Activated naive CD4-positive, alpha-beta T cell treated with anti-CD3 and anti-CD28 coated beads, Interleukin-2, amount 10 ng/mL, durations not matched to agents 7 days and 5 days (primary cell): ENCODE results near the gene CELF4.

Experiments
- CTCF ChIA-PET: fragments of 350-600 bp; sonication (Branson Sonifier 250); formaldehyde crosslinking; loops from one replicate; lab custom pipeline; 2021; ENCODE audit warnings: antibody characterized with exemption; lab: Charles Lee
- DNase-seq: peaks from one replicate; pipeline ENCODE4 v3.0.0-alpha.2; 2020
- H3K27ac Mint-ChIP-seq: one replicate; pipeline ENCODE4 v1.8.0; 2021; ENCODE audit warnings: mild to moderate bottlenecking, moderate library complexity, mixed read lengths
- H3K27me3 Mint-ChIP-seq: one replicate; pipeline ENCODE4 v1.8.0; 2021; ENCODE audit warnings: mild to moderate bottlenecking, mixed read lengths
- H3K36me3 Mint-ChIP-seq: one replicate; pipeline ENCODE4 v1.8.0; 2021; ENCODE audit warnings: mixed read lengths
- H3K4me1 Mint-ChIP-seq: one replicate; pipeline ENCODE4 v1.8.0; 2021; ENCODE audit warnings: mixed read lengths
- H3K4me3 Mint-ChIP-seq: one replicate; pipeline ENCODE4 v1.8.0; 2021; ENCODE audit warnings: mild to moderate bottlenecking, moderate library complexity, mixed read lengths
- H3K9me3 Mint-ChIP-seq: one replicate; pipeline ENCODE4 v1.8.0; 2021; ENCODE audit warnings: mixed read lengths

Gene CELF4

GRCh38 chr18:37272226-37272625, 293.4 kb downstream of the CELF4 start:
- no peaks in the 10 kb centered on the region for H3K4me1 Mint-ChIP-seq
- H3K27me3 Mint-ChIP-seq: peaks cover 43% of the 10 kb centered on the region
- H3K4me3 Mint-ChIP-seq: no peak overlapping the region
- CTCF ChIA-PET: no interaction called here
- H3K36me3 Mint-ChIP-seq: no peaks in the 10 kb centered on the region
- DNase-seq: no peak
- H3K9me3 Mint-ChIP-seq: peaks cover 4% of the 10 kb centered on the region
- no peak overlapping the region for H3K27ac Mint-ChIP-seq

DNA sequence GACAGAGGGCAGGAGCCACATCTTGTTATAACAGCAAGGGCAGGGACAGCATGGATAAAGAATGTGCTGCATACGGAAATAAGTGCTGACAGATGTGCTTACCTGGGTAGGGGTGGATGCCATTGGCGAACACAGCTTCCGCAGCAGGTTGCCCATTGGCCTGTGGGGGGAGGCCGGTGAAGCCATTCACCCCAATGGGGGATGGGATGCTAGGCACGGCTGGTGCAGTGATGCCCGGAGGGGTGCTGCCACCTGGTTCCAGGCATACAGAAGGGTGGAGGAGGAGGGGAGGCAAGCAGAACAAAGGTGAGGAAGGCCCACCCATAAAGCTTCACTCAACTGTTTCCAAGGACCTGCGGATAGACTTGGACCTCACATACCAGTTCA, 294.9 kb downstream of the CELF4 start:
- H3K4me3 Mint-ChIP-seq: no peak overlapping the region
- H3K9me3 Mint-ChIP-seq: peaks cover 2% of the 10 kb centered on the region
- CTCF ChIA-PET: no interaction called here
- no peaks in the 10 kb centered on the region for H3K4me1 Mint-ChIP-seq
- no peak overlapping the region for H3K27ac Mint-ChIP-seq
- H3K36me3 Mint-ChIP-seq: no peaks in the 10 kb centered on the region
- DNase-seq: no peak
- H3K27me3 Mint-ChIP-seq: peaks cover 30% of the 10 kb centered on the region

DNA sequence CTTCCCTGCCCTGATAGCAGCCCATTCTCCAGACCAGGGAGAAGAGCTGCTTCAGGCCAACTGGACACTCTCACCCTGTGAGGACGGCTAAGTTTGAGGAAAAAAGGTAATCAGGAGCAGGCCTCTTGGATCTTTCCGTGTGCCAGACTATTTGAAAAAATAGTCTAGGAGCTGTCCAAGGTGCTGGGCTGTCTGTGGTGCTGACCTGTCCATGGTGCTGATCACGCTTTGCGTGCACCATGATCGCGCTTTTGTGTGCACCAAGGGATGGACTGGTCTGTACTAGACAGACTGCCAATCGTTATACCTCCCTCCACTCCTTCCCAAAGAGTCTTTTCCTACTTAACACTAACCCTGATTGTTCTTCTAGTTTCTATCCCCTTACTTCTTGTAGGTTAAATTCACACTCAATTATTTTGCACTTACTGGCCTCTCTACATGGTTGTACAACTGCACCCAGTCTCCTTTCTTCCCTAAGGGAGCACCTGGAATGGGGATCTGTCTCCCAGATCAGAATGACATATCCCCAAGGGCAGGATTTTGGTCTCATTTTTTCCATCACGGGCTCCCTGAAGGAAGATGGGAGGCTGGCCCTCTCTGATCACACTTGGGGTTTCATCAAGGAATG, 295.4 kb downstream of the CELF4 start:
- Mint-ChIP-seq H3K36me3 (no peaks in the 10 kb centered on the region), H3K9me3 (peaks cover 2% of the 10 kb centered on the region), H3K27ac (no peak overlapping the region), H3K4me3 (no peak overlapping the region), H3K27me3 (peaks cover 24% of the 10 kb centered on the region), H3K4me1 (no peaks in the 10 kb centered on the region)
- DNase-seq: peak; percentile 56
- CTCF ChIA-PET: no interaction called here

GRCh38 chr18:37266290-37266689, 299.3 kb downstream of the CELF4 start:
- peaks cover 5% of the 10 kb centered on the region for H3K9me3 Mint-ChIP-seq
- H3K36me3 Mint-ChIP-seq: no peaks in the 10 kb centered on the region
- CTCF ChIA-PET: no interaction called here
- no peaks in the 10 kb centered on the region for H3K4me1 Mint-ChIP-seq
- no peaks in the 10 kb centered on the region for H3K27me3 Mint-ChIP-seq
- no peak for DNase-seq
- H3K27ac Mint-ChIP-seq: no peak overlapping the region
- H3K4me3 Mint-ChIP-seq: no peak overlapping the region

GRCh38 chr18:37265382-37265781, 300.2 kb downstream of the CELF4 start:
- no peak for DNase-seq
- Mint-ChIP-seq H3K36me3 (no peaks in the 10 kb centered on the region), H3K9me3 (peaks cover 3% of the 10 kb centered on the region), H3K4me3 (no peak overlapping the region), H3K27ac (no peak overlapping the region), H3K4me1 (no peaks in the 10 kb centered on the region), H3K27me3 (no peaks in the 10 kb centered on the region)
- CTCF ChIA-PET: no interaction called here

DNA sequence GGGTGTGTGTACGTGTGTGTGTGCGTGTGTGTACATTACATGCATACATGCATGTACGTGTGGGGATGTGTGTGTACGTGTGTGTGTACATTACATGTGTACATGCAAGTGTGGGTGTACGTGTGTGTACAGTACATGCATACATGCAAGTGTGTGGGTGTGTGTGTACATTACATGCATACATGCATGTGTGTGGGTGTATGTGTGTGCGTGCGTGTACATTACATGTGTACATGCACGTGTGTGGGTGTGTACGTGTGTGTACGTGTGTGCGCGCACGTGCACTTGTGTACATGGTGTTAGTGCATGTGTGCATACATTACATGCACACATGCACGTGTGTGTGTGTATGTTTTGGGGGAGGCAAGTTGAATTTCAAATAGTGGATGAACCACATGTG, 300.6 kb downstream of the CELF4 start:
- DNase-seq: no peak
- no peaks in the 10 kb centered on the region for H3K27me3 Mint-ChIP-seq
- no peaks in the 10 kb centered on the region for H3K4me1 Mint-ChIP-seq
- no peaks in the 10 kb centered on the region for H3K36me3 Mint-ChIP-seq
- peaks cover 3% of the 10 kb centered on the region for H3K9me3 Mint-ChIP-seq
- H3K4me3 Mint-ChIP-seq: no peak overlapping the region
- H3K27ac Mint-ChIP-seq: no peak overlapping the region
- CTCF ChIA-PET: no interaction called here

DNA sequence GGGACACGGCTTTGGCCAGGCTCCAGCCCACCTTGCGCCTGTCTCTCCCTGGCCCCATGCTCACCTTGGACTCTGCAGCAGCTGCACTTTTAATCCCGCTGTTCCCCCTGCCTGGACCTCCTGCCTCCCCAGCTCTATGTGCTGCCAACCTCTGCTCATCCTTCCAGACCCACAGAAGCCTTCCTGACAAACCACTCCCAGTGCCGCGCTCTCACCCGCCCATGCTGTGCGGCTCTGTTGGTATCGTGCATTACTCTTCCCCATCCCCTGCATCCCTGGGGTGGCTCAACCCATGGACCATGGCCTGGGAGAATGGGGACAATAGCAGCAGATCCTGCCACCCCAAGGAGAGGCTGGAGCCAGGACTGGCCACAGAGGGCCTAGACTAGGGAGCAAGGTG, 303.6 kb downstream of the CELF4 start:
- H3K27me3 Mint-ChIP-seq: peaks cover 13% of the 10 kb centered on the region
- no peak overlapping the region for H3K4me3 Mint-ChIP-seq
- H3K27ac Mint-ChIP-seq: no peak overlapping the region
- CTCF ChIA-PET: no interaction called here
- DNase-seq: no peak
- H3K4me1 Mint-ChIP-seq: no peaks in the 10 kb centered on the region
- H3K36me3 Mint-ChIP-seq: no peaks in the 10 kb centered on the region
- peaks cover 3% of the 10 kb centered on the region for H3K9me3 Mint-ChIP-seq

DNA sequence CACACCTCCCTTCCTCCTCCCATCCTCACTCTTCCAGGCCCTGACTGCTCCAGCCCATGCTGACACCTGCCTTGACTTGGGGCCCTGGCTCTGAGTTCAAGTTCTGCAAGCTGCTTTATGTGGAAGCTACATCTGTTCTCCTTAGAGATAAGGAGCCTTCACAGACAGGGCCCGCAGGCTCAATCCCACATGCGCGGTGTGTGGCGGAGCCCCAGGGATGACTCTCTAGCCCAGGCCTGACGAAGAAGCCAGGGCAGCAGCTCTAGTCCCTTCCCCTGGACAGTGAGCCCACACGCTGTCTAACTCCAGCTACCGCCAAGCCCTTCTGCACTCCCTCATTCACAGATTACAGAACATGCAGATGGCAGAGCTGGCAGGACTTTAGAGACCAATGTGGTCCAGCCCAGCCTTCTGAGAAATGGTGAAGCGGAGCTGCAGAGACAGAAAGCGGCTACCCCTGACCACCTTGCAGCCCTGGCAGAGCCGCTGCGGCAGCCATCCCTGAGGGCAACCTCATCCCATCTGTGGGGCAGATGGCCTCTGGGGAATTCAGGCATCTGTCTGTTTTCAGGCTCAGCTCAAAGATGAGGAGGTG, 304.3 kb downstream of the CELF4 start:
- H3K27me3 Mint-ChIP-seq: peaks cover 17% of the 10 kb centered on the region
- H3K4me1 Mint-ChIP-seq: no peaks in the 10 kb centered on the region
- H3K4me3 Mint-ChIP-seq: no peak overlapping the region
- CTCF ChIA-PET: no interaction called here
- H3K27ac Mint-ChIP-seq: no peak overlapping the region
- no peak for DNase-seq
- no peaks in the 10 kb centered on the region for H3K36me3 Mint-ChIP-seq
- H3K9me3 Mint-ChIP-seq: peaks cover 3% of the 10 kb centered on the region

DNA sequence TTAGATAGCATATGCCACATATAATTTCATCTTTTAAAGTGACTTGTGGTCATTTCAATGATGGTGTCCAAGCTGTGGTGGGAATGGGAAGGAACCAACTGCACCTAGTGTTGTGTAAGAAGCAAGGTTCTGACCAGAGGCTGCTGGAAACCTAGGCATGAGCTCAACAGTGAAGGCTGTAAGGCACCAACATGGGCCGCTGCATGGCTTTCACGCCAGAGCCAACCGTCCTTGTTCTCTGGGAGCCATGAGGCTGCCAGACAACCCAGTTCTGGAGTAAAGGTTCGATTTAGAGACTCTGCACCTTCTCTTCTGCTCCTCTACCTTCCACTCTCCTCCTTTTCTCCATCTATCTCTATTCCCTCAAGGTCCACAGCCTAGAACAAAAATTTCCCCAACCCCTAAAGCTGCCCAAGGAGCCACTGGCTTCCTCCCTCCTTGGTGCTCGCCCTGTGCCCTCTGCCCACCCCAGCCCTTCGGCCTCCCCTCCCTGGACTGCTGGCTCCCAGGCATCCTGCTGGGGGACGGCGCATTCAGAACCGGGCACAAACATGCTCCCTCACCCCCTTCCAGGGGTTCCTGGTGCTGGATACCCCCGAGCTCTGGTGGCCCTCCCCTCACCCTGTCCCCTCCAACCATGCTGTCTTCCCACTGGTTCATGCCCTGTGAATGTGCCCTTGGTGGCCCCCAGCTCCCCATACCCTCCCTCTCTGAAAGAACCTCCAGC, 305.1 kb downstream of the CELF4 start:
- Mint-ChIP-seq H3K4me3 (no peak overlapping the region), H3K9me3 (peaks cover 3% of the 10 kb centered on the region), H3K36me3 (no peaks in the 10 kb centered on the region), H3K4me1 (no peaks in the 10 kb centered on the region), H3K27ac (no peak overlapping the region), H3K27me3 (peaks cover 24% of the 10 kb centered on the region)
- no peak for DNase-seq
- CTCF ChIA-PET: no interaction called here

DNA sequence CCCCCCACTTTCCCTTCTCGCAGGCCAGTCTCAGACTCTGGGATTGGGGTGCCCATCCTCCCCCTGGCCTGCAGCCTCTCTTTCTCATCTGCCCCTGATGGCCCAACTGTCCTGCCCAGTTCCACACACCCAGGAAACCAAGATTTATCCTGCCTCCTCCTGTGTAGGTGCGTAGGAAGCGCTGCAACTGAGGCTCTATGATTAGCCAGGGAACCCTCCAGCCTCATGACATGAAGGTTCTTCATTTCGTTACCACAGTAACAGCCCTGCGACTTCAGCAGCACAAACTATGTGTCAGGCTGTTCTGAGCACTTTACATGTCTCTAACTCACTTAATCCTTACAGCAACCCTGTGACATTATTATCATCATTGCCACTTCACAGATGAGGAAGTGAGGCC, 305.9 kb downstream of the CELF4 start:
- Mint-ChIP-seq H3K27ac (no peak overlapping the region), H3K4me3 (no peak overlapping the region), H3K9me3 (no peaks in the 10 kb centered on the region), H3K36me3 (no peaks in the 10 kb centered on the region), H3K4me1 (no peaks in the 10 kb centered on the region), H3K27me3 (peaks cover 32% of the 10 kb centered on the region)
- DNase-seq: no peak
- CTCF ChIA-PET: no interaction called here

GRCh38 chr18:37258819-37259218, 306.8 kb downstream of the CELF4 start:
- no peaks in the 10 kb centered on the region for H3K36me3 Mint-ChIP-seq
- CTCF ChIA-PET: no interaction called here
- DNase-seq: no peak
- no peaks in the 10 kb centered on the region for H3K9me3 Mint-ChIP-seq
- H3K4me1 Mint-ChIP-seq: peaks cover 3% of the 10 kb centered on the region
- peaks cover 38% of the 10 kb centered on the region for H3K27me3 Mint-ChIP-seq
- no peak overlapping the region for H3K27ac Mint-ChIP-seq
- no peak overlapping the region for H3K4me3 Mint-ChIP-seq

GRCh38 chr18:37258131-37258530, 307.5 kb downstream of the CELF4 start:
- Mint-ChIP-seq H3K27me3 (peaks cover 45% of the 10 kb centered on the region), H3K9me3 (no peaks in the 10 kb centered on the region), H3K4me3 (no peak overlapping the region), H3K27ac (no peak overlapping the region), H3K4me1 (peaks cover 3% of the 10 kb centered on the region), H3K36me3 (no peaks in the 10 kb centered on the region)
- DNase-seq: no peak
- CTCF ChIA-PET: no interaction called here

DNA sequence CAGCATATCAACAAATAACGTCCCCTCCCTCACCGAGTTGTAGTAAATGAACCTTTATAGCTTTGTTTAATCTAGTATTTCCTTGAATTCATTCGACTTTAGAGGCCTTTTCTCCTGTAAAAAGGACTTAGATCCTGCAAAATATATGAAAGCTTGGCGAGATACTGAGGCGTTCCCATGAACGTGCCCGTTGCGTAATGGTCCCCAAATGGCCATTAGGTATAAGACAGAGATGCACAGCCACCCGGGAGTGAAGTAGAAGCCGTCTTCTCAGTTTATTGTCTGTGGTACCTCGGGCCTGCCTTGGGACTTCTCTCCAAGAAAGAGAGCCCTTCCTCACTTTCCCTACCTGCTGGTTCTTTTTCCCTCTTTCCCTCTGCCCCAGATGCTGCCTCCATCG, 310.6 kb downstream of the CELF4 start:
- Mint-ChIP-seq H3K4me1 (peaks cover 7% of the 10 kb centered on the region), H3K9me3 (no peaks in the 10 kb centered on the region), H3K27ac (peak overlapping the region; percentile 22), H3K36me3 (no peaks in the 10 kb centered on the region), H3K27me3 (peaks cover 66% of the 10 kb centered on the region), H3K4me3 (no peak overlapping the region)
- CTCF ChIA-PET: no interaction called here
- DNase-seq: no peak

- Mint-ChIP-seq H3K36me3 (no peaks in the 10 kb centered on the region), H3K27me3 (peaks cover 67% of the 10 kb centered on the region), H3K27ac (no peak overlapping the region), H3K9me3 (no peaks in the 10 kb centered on the region), H3K4me3 (peak overlapping the region; percentile 26), H3K4me1 (peaks cover 7% of the 10 kb centered on the region)
- no peak for DNase-seq
- CTCF ChIA-PET: no interaction called here
These were observed 311.3 kb downstream of the CELF4 start for GRCh38 chr18:37254236-37254754.
